GM21786 (cell line): ENCODE results near the gene ADCY5.

Experiments used
- ATAC-seq: cut with Tn5 transposase; IDR thresholded peaks from one replicate; pipeline ENCODE4 v1.9.1; 2021; ENCODE audit not compliant: unreplicated experiment

Gene ADCY5

GRCh38 chr3:123371859-123372685 is 76.8 kb downstream of the ADCY5 start:
- ATAC-seq, result no peak

GRCh38 chr3:123371426-123371825 is 77.5 kb downstream of the ADCY5 start:
- no peak for ATAC-seq

- ATAC-seq, result no peak
Measured at GRCh38 chr3:123370819-123371218, 78.1 kb downstream of the ADCY5 start.

GRCh38 chr3:123369085-123369484 is 79.8 kb downstream of the ADCY5 start:
- no peak for ATAC-seq

- ATAC-seq, result no peak
Measured at GRCh38 chr3:123367467-123368154, 81.3 kb downstream of the ADCY5 start.

GRCh38 chr3:123365450-123366143 is 83.3 kb downstream of the ADCY5 start:
- ATAC-seq, result no peak

- ATAC-seq, result no peak
Measured at GRCh38 chr3:123361071-123361470, 87.8 kb downstream of the ADCY5 start.

- ATAC-seq, result no peak
Measured at GRCh38 chr3:123357275-123357674, 91.6 kb downstream of the ADCY5 start.

- ATAC-seq, result no peak
Measured at GRCh38 chr3:123353850-123354233, 95.0 kb downstream of the ADCY5 start.

- no peak for ATAC-seq
Measured at GRCh38 chr3:123353227-123353849, 95.6 kb downstream of the ADCY5 start.

GRCh38 chr3:123352134-123352554 is 96.7 kb downstream of the ADCY5 start:
- no peak for ATAC-seq

GRCh38 chr3:123351501-123351900 is 97.4 kb downstream of the ADCY5 start:
- ATAC-seq, result no peak

GRCh38 chr3:123350971-123351370 is 97.9 kb downstream of the ADCY5 start:
- ATAC-seq, result no peak

- no peak for ATAC-seq
Measured at GRCh38 chr3:123349566-123350435, 99.1 kb downstream of the ADCY5 start.

- ATAC-seq, result no peak
Measured at GRCh38 chr3:123349201-123349535, 99.7 kb downstream of the ADCY5 start.

GRCh38 chr3:123348471-123349200 is 100.3 kb downstream of the ADCY5 start:
- ATAC-seq, result no peak

- no peak for ATAC-seq
Measured at GRCh38 chr3:123347691-123348264, 101.1 kb downstream of the ADCY5 start.

GRCh38 chr3:123347205-123347604 is 101.7 kb downstream of the ADCY5 start:
- ATAC-seq, result no peak

GRCh38 chr3:123346021-123346420 is 102.9 kb downstream of the ADCY5 start:
- ATAC-seq, result no peak
